Aorta (tissue), 5 donors: Measurements from ENCODE around the gene AKR1C1. TPM values are rescaled to one million over a fixed set of nuclear protein-coding genes. Genes with fewer than 3 reads are reported as not detected.
"Not testable (repeated sequence)": the region's sequence is repeated elsewhere in the genome, so short reads cannot be mapped to it uniquely, and the experiment has no call there.

Source experiments
- ATAC-seq: fragments of 200-7000 bp; cut with Tn5 transposase; one replicate; pipeline ENCODE4 v1.9.1; 2022; ENCODE audit warnings: moderate library complexity; ENCODE audit not compliant: low FRiP score
- DNase-seq, 2 donors: peaks; one replicate each; pipeline ENCODE4 v3.0.0-alpha.2; 2020
- H3K27ac ChIP-seq, 2 donors: one replicate each; pipeline ENCODE4 v1.5.1; 2013; ENCODE audit warnings: low read length in 2 of 2, mild to moderate bottlenecking in 2 of 2, moderate library complexity in 2 of 2, control low read depth in 1 of 2, inconsistent platforms in 1 of 2, low read depth in 1 of 2
- H3K27me3 ChIP-seq, 2 donors: one replicate each; pipeline ENCODE4 v1.6.1; 2013; ENCODE audit warnings: control low read depth in 1 of 2, low read length in 1 of 2, mild to moderate bottlenecking in 1 of 2, moderate library complexity in 1 of 2; ENCODE audit not compliant: insufficient read depth in 2 of 2, control insufficient read depth in 1 of 2
- H3K36me3 ChIP-seq, 2 donors: one replicate each; pipeline ENCODE4 v1.6.1; 2013; ENCODE audit warnings: control low read depth in 1 of 2, low read length in 1 of 2, mild to moderate bottlenecking in 1 of 2; ENCODE audit not compliant: insufficient read depth in 2 of 2, control insufficient read depth in 1 of 2
- H3K4me1 ChIP-seq, 2 donors: one replicate each; pipeline ENCODE4 v1.6.1; 2013; ENCODE audit warnings: low read length in 2 of 2, control low read depth in 1 of 2, mild to moderate bottlenecking in 1 of 2, moderate library complexity in 1 of 2; ENCODE audit not compliant: insufficient read depth in 2 of 2, control insufficient read depth in 1 of 2
- H3K4me3 ChIP-seq, 2 donors: one replicate each; pipeline ENCODE4 v1.5.1; 2013; ENCODE audit warnings: low read length in 2 of 2, control low read depth in 1 of 2, mild to moderate bottlenecking in 1 of 2
- H3K9me3 ChIP-seq: one replicate; pipeline ENCODE4 v1.6.1; 2013; ENCODE audit warnings: mild to moderate bottlenecking, low read length; ENCODE audit not compliant: control insufficient read depth
- WGBS, 2 donors: extraction: QIAGEN DNeasy Blood & Tissue Kit; methylation state at CpG; one replicate each; pipeline ENCODE4 v1.1.7; 2013; 5-methylcytosine and 5-hydroxymethylcytosine counted together
- intact Hi-C, 2 donors: fragments of 100-400 bp; cut with DNase I; formaldehyde crosslinking; loops; one replicate each; pipeline versions ENCODE4 v1.14.2 to v1.15.0; 2022
- long read RNA-seq, 2 donors: library from polyadenylated mRNA; unstranded; transcript quantifications; one replicate each; pipeline ENCODE4 v2.0.0, GENCODE V29; 2020 to 2021
- polyA plus RNA-seq, 2 donors: library from polyadenylated mRNA; stranded (reverse); fragments of 200-250 nt; gene quantifications; one replicate each; pipeline ENCODE4 v1.2.3, GENCODE V29; 2013
- total RNA-seq, 2 donors: library from RNA; stranded (reverse); fragmentation: NEBNext Ultra II Directional; extraction: Animal tissue kit (Norgen Biotek cat#: 25700); gene quantifications; one replicate each; pipeline ENCODE4 v1.2.1, GENCODE V29; 2021
- donor health status: healthy with polysubstance abuse.
- donor health status: Bipolar disorder and iron deficiency.
- donor health status: DM: no; HTN: no; CAD: no.
- donor health status: DM: no; HTN: no; CAD: no.
- donor health status: DM: yes; HTN: yes; CAD: no.

AKR1C1 gene
- total RNA-seq: 10 to 100 TPM; 33.6 to 79.0 TPM
- polyA plus RNA-seq: 100 to 1,000 TPM; 100 to 311 TPM
- long read RNA-seq, donor 1, full-length matches to known transcripts: 9 of 18 reads
- long read RNA-seq, donor 1, partial matches to known transcripts: 1 of 18 reads
- long read RNA-seq, donor 1, other reads (novel, unspliced or antisense): 8 of 18 reads
- long read RNA-seq, donor 2, full-length matches to known transcripts: 4 of 12 reads
- long read RNA-seq, donor 2, partial matches to known transcripts: 4 of 12 reads
- long read RNA-seq, donor 2, other reads (novel, unspliced or antisense): 4 of 12 reads

DNA sequence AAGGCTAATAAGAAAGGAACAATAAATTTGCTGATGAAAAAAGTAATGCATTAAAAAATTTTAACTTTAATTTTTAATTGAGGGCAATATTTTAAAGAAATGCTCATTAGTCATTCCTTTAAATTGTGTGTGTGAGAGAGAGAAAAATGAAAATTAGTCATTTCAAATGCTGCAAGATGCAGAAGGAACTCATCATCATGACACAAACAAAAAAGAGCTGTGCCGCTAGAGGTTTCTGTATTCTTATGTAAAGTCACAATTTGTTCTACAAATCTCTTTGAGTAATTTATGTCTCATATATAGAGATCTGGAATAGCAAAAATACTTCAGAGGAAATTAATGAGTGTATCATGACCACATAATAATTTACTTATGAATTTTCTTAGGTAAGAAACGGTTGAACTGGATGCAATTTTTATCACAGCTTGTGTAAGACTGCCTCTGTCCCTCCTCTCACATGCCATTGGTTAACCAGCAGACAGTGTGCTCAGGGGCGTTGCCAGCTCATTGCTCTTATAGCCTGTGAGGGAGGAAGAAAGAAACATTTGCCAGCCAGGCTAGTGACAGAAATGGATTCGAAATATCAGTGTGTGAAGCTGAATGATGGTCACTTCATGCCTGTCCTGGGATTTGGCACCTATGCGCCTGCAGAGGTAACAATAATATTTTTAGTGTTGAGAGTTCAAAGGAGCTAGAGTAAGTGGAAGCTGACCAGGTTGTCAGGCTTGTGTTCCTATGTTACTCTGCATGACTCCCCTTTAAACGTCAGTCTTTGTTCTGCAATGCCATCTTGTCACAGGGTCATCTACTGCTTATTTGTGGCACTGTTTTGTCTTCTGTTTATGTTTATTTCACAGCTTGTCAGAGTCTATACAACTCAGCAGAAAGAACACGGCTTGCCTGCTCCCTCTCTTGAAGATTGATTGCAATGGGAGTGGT, at the start of gene AKR1C1:
TSS of gene AKR1C1 (plus strand) at position 540 of the 939 bp plus-strand sequence. CDS start at position 570, 30 bp downstream.
- H3K27ac ChIP-seq, H3K36me3 ChIP-seq, H3K9me3 ChIP-seq, H3K27me3 ChIP-seq, DNase-seq, H3K4me1 ChIP-seq, H3K4me3 ChIP-seq: not testable (repeated sequence)
- ATAC-seq: peak; percentile 89
- intact Hi-C loops: loop anchor here in 1 of 2 donors (5.0 kb wide), 1 partner anchor 49 kb away; no protein-coding TSS in a partner anchor
- WGBS, 2 donors: 31 to 42% methylated on average over 5 to 6 of the region's 7 CpGs

- no peak for ATAC-seq
- intact Hi-C loops: no loop called here
Measured at GRCh38 chr10:4914213-4914850, 48.9 kb upstream of the AKR1C1 start.

DNA sequence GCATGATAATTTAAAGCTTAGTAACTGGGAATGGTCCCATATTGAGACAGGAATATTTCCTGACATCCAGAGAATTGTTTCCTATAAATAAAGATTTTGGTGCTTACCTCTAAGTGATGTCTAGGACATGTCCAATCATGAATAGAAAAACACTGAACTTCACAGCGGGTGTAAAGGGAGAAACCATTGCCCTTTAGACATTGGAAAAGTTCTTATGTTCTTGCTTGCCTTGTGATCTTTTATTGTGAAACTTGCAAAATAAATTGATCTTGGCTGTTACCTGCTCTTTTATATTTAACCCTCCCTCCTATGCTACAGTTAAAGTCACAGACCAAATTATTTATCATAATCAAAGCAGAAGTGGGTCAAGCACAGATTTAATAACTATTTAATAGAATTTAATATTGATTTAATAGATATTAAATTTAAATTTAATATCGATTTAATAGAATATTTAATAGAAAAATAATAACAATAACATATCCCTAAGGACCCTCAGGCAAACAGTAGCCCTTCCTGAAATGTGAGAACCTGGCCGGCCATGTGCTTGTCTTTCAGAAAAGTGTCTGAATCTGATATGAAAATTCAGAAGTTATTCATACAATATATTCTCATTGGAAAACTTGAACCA, 47.0 kb upstream of the AKR1C1 start:
- Histone ChIP-seq H3K27me3 (no peaks in the 10 kb centered on the region), H3K9me3 (no peaks in the 10 kb centered on the region), H3K27ac (no peak overlapping the region), H3K4me3 (no peak overlapping the region), H3K4me1 (no peaks in the 10 kb centered on the region), H3K36me3 (no peaks in the 10 kb centered on the region)
- WGBS, 2 donors: 94% methylated on average over 3 of the region's 3 CpGs
- ATAC-seq (no peak), DNase-seq (no peak)
- intact Hi-C loops: no loop called here

More at GRCh38 chr10:4914213-4914850, 48.9 kb upstream of the AKR1C1 start:
- 87 to 89% methylated on average over 6 of the region's 6 CpGs for WGBS, 2 donors
- no peak for DNase-seq
- Histone ChIP-seq H3K4me1 (no peaks in the 10 kb centered on the region), H3K27ac (no peak overlapping the region), H3K4me3 (no peak overlapping the region), H3K9me3 (no peaks in the 10 kb centered on the region), H3K36me3 (no peaks in the 10 kb centered on the region), H3K27me3 (no peaks in the 10 kb centered on the region)

DNA sequence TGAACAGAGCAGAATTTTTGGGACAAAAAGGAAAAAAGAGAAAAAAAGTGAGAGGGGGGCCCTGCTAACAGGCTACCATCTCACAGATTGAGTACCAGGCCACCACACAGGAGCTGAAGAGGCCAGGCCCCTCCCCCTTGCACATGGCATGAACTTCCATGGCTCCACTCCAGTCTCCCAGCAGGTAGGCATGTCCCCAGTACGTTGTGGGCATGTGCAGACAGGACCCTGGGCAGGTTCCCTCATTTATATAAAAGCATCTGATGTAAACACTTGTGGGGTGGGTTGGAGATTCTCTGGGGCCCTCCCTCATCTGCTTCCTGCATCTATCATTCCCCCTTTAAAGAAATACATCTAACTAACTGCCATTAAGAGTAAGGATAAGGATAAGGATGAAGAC, 45.0 kb upstream of the AKR1C1 start:
- ATAC-seq (no peak), DNase-seq (no peak)
- WGBS, 2 donors: 85 to 86% methylated on average over 1 of the region's 1 CpG
- H3K9me3 ChIP-seq: no peaks in the 10 kb centered on the region
- H3K27me3 ChIP-seq: no peaks in the 10 kb centered on the region
- intact Hi-C loops: no loop called here
- no peak overlapping the region for H3K4me3 ChIP-seq
- no peak overlapping the region for H3K27ac ChIP-seq
- H3K36me3 ChIP-seq: no peaks in the 10 kb centered on the region
- H3K4me1 ChIP-seq: no peaks in the 10 kb centered on the region

- intact Hi-C loops, H3K27me3 ChIP-seq, H3K27ac ChIP-seq, ATAC-seq, H3K9me3 ChIP-seq, H3K4me3 ChIP-seq, H3K36me3 ChIP-seq, DNase-seq, H3K4me1 ChIP-seq: not testable (repeated sequence)
Measured at GRCh38 chr10:4924482-4924881, 38.7 kb upstream of the AKR1C1 start.

GRCh38 chr10:4926400-4926799, 36.8 kb upstream of the AKR1C1 start:
- ATAC-seq: no peak
- intact Hi-C loops: no loop called here

GRCh38 chr10:4931587-4931986, 31.6 kb upstream of the AKR1C1 start:
- no peaks in the 10 kb centered on the region for H3K27me3 ChIP-seq
- H3K4me1 ChIP-seq: peaks cover 0 to 1% of the 10 kb centered on the region in 2 donors
- no peaks in the 10 kb centered on the region for H3K9me3 ChIP-seq
- no peak overlapping the region for H3K4me3 ChIP-seq
- ATAC-seq: no peak
- 46 to 82% methylated on average over 5 of the region's 5 CpGs for WGBS, 2 donors
- intact Hi-C loops: no loop called here
- DNase-seq: no peak
- peak overlapping the region in 1 of 2 donors; percentile 62 for H3K27ac ChIP-seq
- H3K36me3 ChIP-seq: no peaks in the 10 kb centered on the region

More at GRCh38 chr10:4926400-4926799, 36.8 kb upstream of the AKR1C1 start:
- H3K4me3 ChIP-seq: no peak overlapping the region
- no peaks in the 10 kb centered on the region for H3K36me3 ChIP-seq
- no peaks in the 10 kb centered on the region for H3K9me3 ChIP-seq
- H3K27me3 ChIP-seq: no peaks in the 10 kb centered on the region
- H3K27ac ChIP-seq: no peak overlapping the region
- no peaks in the 10 kb centered on the region for H3K4me1 ChIP-seq
- DNase-seq: no peak

GRCh38 chr10:4934391-4934987, 28.7 kb upstream of the AKR1C1 start:
- DNase-seq: no peak
- H3K9me3 ChIP-seq: no peaks in the 10 kb centered on the region
- no peak overlapping the region for H3K27ac ChIP-seq
- H3K4me3 ChIP-seq: no peak overlapping the region
- 80 to 85% methylated on average over 7 of the region's 7 CpGs for WGBS, 2 donors
- H3K27me3 ChIP-seq: no peaks in the 10 kb centered on the region
- ATAC-seq: no peak
- intact Hi-C loops: no loop called here
- peaks cover 0 to 1% of the 10 kb centered on the region in 2 donors for H3K4me1 ChIP-seq
- H3K36me3 ChIP-seq: no peaks in the 10 kb centered on the region
